NCI-H345 treated with DMSO at 0.1 percent for 48 hours (cell line): Measurements from ENCODE around the gene HAPLN3.

ENCODE experiments used
- DNase-seq: peaks from one replicate; lab custom pipeline; 2025; ENCODE audit not compliant: unreplicated experiment; lab: John Stamatoyannopoulos, UW

The HAPLN3 gene

GRCh38 chr15:88832820-88833730, 62.3 kb downstream of the HAPLN3 start:
- no peak for DNase-seq

- DNase-seq: no peak
Measured at GRCh38 chr15:88830016-88830415, 65.3 kb downstream of the HAPLN3 start.

- DNase-seq: no peak
Measured at GRCh38 chr15:88828791-88829190, 66.6 kb downstream of the HAPLN3 start.
